ENCODE data around the gene ZNF750. TPM values are rescaled to one million over a fixed set of nuclear protein-coding genes. Genes with fewer than 3 reads are reported as not detected.

Gene ZNF750
- total RNA-seq, 4 donors from 2014 or later, result 117 to 353 (median 233) TPM

GRCh38 chr17:82793974-82794630 is 45.7 kb downstream of the ZNF750 start:
- H3K36me3 ChIP-seq, result peaks cover 10% of the 10 kb centered on the region
- H3K4me3 ChIP-seq, result peak overlapping the region; percentile 9
- DNase-seq (ENCODE audit: low spot score in 2 of 2), result peak in 1 of 2 donors; percentile 77
- no peaks in the 10 kb centered on the region for H3K9me3 ChIP-seq
- peaks cover 48% of the 10 kb centered on the region for H3K4me1 ChIP-seq
- TF ChIP-seq CTCF (IDR thresholded peaks at IDR 0.05) (no peak), EP300 (IDR thresholded peaks at IDR 0.05) (no peak), POLR2AphosphoS5 (IDR thresholded peaks at IDR 0.05) (peak in 1 of 3 donors; percentile 20), POLR2A (IDR thresholded peaks at IDR 0.05) (no peak)
- H3K27ac ChIP-seq, result peak overlapping the region; percentile 77
- 59% methylated on average over 13 of the region's 15 CpGs for WGBS
- H3K27me3 ChIP-seq, result no peaks in the 10 kb centered on the region

- H3K4me1 ChIP-seq, result peaks cover 71% of the 10 kb centered on the region
- DNase-seq (ENCODE audit: low spot score in 2 of 2), result no peak
- H3K36me3 ChIP-seq, result peaks cover 5% of the 10 kb centered on the region
- TF ChIP-seq EP300 (IDR thresholded peaks at IDR 0.05) (no peak), POLR2AphosphoS5 (IDR thresholded peaks at IDR 0.05) (no peak), POLR2A (IDR thresholded peaks at IDR 0.05) (no peak), CTCF (IDR thresholded peaks at IDR 0.05) (no peak)
- no peaks in the 10 kb centered on the region for H3K27me3 ChIP-seq
- no peak overlapping the region for H3K4me3 ChIP-seq
- H3K9me3 ChIP-seq, result no peaks in the 10 kb centered on the region
- WGBS, result 88% methylated on average over 12 of the region's 12 CpGs
- H3K27ac ChIP-seq, result no peak overlapping the region
Observed at GRCh38 chr17:82791532-82791931, 48.3 kb downstream of the ZNF750 start.

- WGBS, result 98% methylated on average over 7 of the region's 13 CpGs
Observed at GRCh38 chr17:82790391-82790790, 49.4 kb downstream of the ZNF750 start.

GRCh38 chr17:82789806-82790205 is 50.0 kb downstream of the ZNF750 start:
- Histone ChIP-seq H3K27me3 (no peaks in the 10 kb centered on the region), H3K27ac (peak overlapping the region; percentile 79), H3K4me3 (no peak overlapping the region), H3K36me3 (peaks cover under 1% of the 10 kb centered on the region), H3K9me3 (no peaks in the 10 kb centered on the region), H3K4me1 (peaks cover 64% of the 10 kb centered on the region)
- TF ChIP-seq POLR2A (IDR thresholded peaks at IDR 0.05) (no peak), CTCF (IDR thresholded peaks at IDR 0.05) (no peak), EP300 (IDR thresholded peaks at IDR 0.05) (no peak), POLR2AphosphoS5 (IDR thresholded peaks at IDR 0.05) (no peak)
- 91% methylated on average over 18 of the region's 18 CpGs for WGBS
- no peak for DNase-seq (ENCODE audit: low spot score in 2 of 2)

More at GRCh38 chr17:82790391-82790790, 49.4 kb downstream of the ZNF750 start:
- Histone ChIP-seq H3K36me3 (no peaks in the 10 kb centered on the region), H3K4me1 (peaks cover 68% of the 10 kb centered on the region), H3K27me3 (no peaks in the 10 kb centered on the region), H3K4me3 (no peak overlapping the region), H3K9me3 (no peaks in the 10 kb centered on the region), H3K27ac (peak overlapping the region; percentile 79)
- no peak for DNase-seq (ENCODE audit: low spot score in 2 of 2)
- TF ChIP-seq EP300 (IDR thresholded peaks at IDR 0.05) (no peak), POLR2AphosphoS5 (IDR thresholded peaks at IDR 0.05) (no peak)

GRCh38 chr17:82789051-82789592 is 50.7 kb downstream of the ZNF750 start:
- no peak for DNase-seq (ENCODE audit: low spot score in 2 of 2)
- peak overlapping the region; percentile 79 for H3K27ac ChIP-seq
- WGBS, result 85% methylated on average over 14 of the region's 19 CpGs
- H3K36me3 ChIP-seq, result peaks cover 7% of the 10 kb centered on the region
- peaks cover 57% of the 10 kb centered on the region for H3K4me1 ChIP-seq
- TF ChIP-seq POLR2AphosphoS5 (IDR thresholded peaks at IDR 0.05) (peak in 1 of 3 donors; percentile 33), EP300 (IDR thresholded peaks at IDR 0.05) (no peak), CTCF (IDR thresholded peaks at IDR 0.05) (no peak), POLR2A (IDR thresholded peaks at IDR 0.05) (no peak)
- H3K4me3 ChIP-seq, result no peak overlapping the region
- no peaks in the 10 kb centered on the region for H3K27me3 ChIP-seq
- no peaks in the 10 kb centered on the region for H3K9me3 ChIP-seq

Measured in suprapubic skin (tissue), 4 donors.